Caco-2 (cell line): Measurements from ENCODE around the gene ADGRV1. TPM values are rescaled to one million over a fixed set of nuclear protein-coding genes. Genes with fewer than 3 reads are reported as not detected.

Experiments used
- BruUV-seq: library from RNA; stranded (reverse); fragments of 400-500 nt; replicated peaks from 2 replicates; lab custom pipeline; 2021; lab: Mats Ljungman, UMichigan
- CTCF ChIA-PET: fragments of 300-600 bp; sonication (Branson Sonifier 250); formaldehyde crosslinking; loops from one replicate; lab custom pipeline; 2022; ENCODE audit warnings: antibody characterized with exemption; lab: Charles Lee
- POLR2A ChIA-PET: fragments of 300-600 bp; sonication (Branson Sonifier 250); formaldehyde crosslinking; loops from one replicate; lab custom pipeline; 2022; ENCODE audit warnings: antibody characterized with exemption; lab: Charles Lee
- DNase-seq, 2 experiments: peaks; one replicate each; pipeline versions ENCODE4 v3.0.0 to v3.0.0-alpha.2; 2020 to 2022
- H3K27me3 ChIP-seq: replicated peaks from 2 replicates; pipeline ENCODE4 v1.6.0; 2011; ENCODE audit warnings: low read length; ENCODE audit not compliant: control insufficient read depth, insufficient read depth
- H3K36me3 ChIP-seq: 2 replicates; pipeline ENCODE4 v1.5.1; 2011; ENCODE audit warnings: low read length; ENCODE audit not compliant: control insufficient read depth, insufficient read depth
- H3K4me1 ChIP-seq: fragments of 250-450 bp; sonication (Bioruptor Pico); 2 replicates; pipeline ENCODE4 v1.5.1; 2020; ENCODE audit warnings: mild to moderate bottlenecking
- H3K4me3 ChIP-seq: 2 replicates; pipeline ENCODE4 v1.5.1; 2011; ENCODE audit warnings: low read depth, mild to moderate bottlenecking, control low read depth, low read length
- H3K9me3 ChIP-seq: fragments of 250-450 bp; sonication (Bioruptor Pico); 2 replicates; pipeline ENCODE4 v1.5.1; 2020; ENCODE audit warnings: mild to moderate bottlenecking, moderate library complexity
- H3K27ac Mint-ChIP-seq: one replicate; pipeline ENCODE4 v1.8.0; 2022; ENCODE audit warnings: mixed read lengths; ENCODE audit not compliant: unreplicated experiment
- H3K27me3 Mint-ChIP-seq: one replicate; pipeline ENCODE4 v1.8.0; 2022; ENCODE audit warnings: mixed read lengths; ENCODE audit not compliant: insufficient read depth, unreplicated experiment
- H3K36me3 Mint-ChIP-seq: one replicate; pipeline ENCODE4 v1.8.0; 2022; ENCODE audit warnings: mild to moderate bottlenecking, mixed read lengths; ENCODE audit not compliant: insufficient read depth, unreplicated experiment
- H3K4me1 Mint-ChIP-seq: one replicate; pipeline ENCODE4 v1.8.0; 2022; ENCODE audit warnings: low read depth, mixed read lengths; ENCODE audit not compliant: unreplicated experiment
- H3K4me3 Mint-ChIP-seq: one replicate; pipeline ENCODE4 v1.8.0; 2022; ENCODE audit warnings: mild to moderate bottlenecking, moderate library complexity, mixed read lengths; ENCODE audit not compliant: unreplicated experiment
- H3K9me3 Mint-ChIP-seq: one replicate; pipeline ENCODE4 v1.8.0; 2022; ENCODE audit warnings: mixed read lengths; ENCODE audit not compliant: unreplicated experiment
- intact Hi-C: fragments of 100-400 bp; cut with micrococcal nuclease; formaldehyde crosslinking; loops from one replicate; pipeline ENCODE4 v1.10.0; 2022; ENCODE audit not compliant: unreplicated experiment
- total RNA-seq: library from RNA; stranded (reverse); gene quantifications from 2 replicates; pipeline ENCODE4 v1.2.3, GENCODE V29; 2022
- TF ChIP-seq, protein P1 (sequence below), 2 experiments: fragments of 200-600 bp in 1 of 2; IDR thresholded peaks; 1 replicate in 1 of 2; 2 replicates in 1 of 2; pipeline versions ENCODE4 v1.5.1 to v1.8.0; 2011 to 2022; ENCODE audit warnings: antibody characterized with exemption in 1 of 2, control low read depth in 1 of 2, inconsistent platforms in 1 of 2, low read depth in 1 of 2, low read length in 1 of 2, mild to moderate bottlenecking in 1 of 2, moderate library complexity in 1 of 2; ENCODE audit not compliant: insufficient read depth in 1 of 2, severe bottlenecking in 1 of 2, unreplicated experiment in 1 of 2

Gene ADGRV1
- total RNA-seq, 1 experiment from 2014 or later = 23.2 TPM

DNA sequence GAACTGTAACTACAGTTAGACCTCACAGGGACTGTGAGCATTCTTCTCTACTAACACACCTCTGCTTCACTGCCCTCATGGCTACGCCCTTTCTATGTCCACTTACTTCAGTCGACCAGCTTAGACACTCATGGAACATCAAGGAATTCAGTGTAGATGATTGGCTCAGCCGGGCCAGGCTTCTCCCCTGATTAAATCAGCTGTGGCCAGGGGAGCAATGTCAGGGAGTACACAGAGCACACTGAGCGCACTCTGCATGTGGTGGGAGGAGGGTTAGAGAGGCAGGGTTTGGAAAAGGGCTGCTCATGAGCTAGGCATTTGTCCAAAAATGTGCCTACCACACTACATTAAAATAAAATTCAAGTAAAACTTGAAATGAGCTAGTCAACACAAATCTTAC is 424.0 kb downstream of the ADGRV1 start:
- Mint-ChIP-seq H3K36me3 (no peaks in the 10 kb centered on the region), H3K27ac (no peak overlapping the region)
- TF ChIP-seq, protein P1, sequence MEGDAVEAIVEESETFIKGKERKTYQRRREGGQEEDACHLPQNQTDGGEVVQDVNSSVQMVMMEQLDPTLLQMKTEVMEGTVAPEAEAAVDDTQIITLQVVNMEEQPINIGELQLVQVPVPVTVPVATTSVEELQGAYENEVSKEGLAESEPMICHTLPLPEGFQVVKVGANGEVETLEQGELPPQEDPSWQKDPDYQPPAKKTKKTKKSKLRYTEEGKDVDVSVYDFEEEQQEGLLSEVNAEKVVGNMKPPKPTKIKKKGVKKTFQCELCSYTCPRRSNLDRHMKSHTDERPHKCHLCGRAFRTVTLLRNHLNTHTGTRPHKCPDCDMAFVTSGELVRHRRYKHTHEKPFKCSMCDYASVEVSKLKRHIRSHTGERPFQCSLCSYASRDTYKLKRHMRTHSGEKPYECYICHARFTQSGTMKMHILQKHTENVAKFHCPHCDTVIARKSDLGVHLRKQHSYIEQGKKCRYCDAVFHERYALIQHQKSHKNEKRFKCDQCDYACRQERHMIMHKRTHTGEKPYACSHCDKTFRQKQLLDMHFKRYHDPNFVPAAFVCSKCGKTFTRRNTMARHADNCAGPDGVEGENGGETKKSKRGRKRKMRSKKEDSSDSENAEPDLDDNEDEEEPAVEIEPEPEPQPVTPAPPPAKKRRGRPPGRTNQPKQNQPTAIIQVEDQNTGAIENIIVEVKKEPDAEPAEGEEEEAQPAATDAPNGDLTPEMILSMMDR (IDR thresholded peaks at IDR 0.05; ENCODE audit: insufficient read depth in 1 of 2, low read depth in 1 of 2, low read length in 1 of 2, severe bottlenecking in 1 of 2, unreplicated experiment in 1 of 2) = no peak

DNA sequence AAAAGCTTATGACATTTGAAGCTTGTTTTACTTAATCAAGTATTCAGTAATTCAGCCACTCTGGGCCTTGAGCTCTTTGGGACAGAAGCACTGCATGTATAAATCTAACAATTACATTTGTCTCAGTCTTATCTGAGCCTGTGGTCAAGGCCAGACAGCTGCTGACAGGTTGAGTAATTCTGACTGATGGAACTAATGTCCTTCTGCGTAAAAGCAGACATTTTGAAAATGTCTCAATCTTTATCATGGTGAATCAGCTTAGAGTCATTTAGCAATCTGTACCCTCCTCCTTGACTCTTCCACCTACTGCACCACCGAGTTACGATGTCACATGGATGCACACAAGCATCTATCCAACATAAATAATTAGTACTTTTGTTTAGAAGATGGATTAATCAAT is 424.6 kb downstream of the ADGRV1 start:
- intact Hi-C loops = no loop called here
- Histone ChIP-seq H3K27me3 (no peaks in the 10 kb centered on the region), H3K36me3 (no peaks in the 10 kb centered on the region), H3K9me3 (no peaks in the 10 kb centered on the region), H3K4me3 (no peak overlapping the region), H3K4me1 (no peaks in the 10 kb centered on the region)
- TF ChIP-seq, protein P1 (IDR thresholded peaks at IDR 0.05; ENCODE audit: insufficient read depth in 1 of 2, low read depth in 1 of 2, low read length in 1 of 2, severe bottlenecking in 1 of 2, unreplicated experiment in 1 of 2) = no peak
- Mint-ChIP-seq H3K36me3 (no peaks in the 10 kb centered on the region), H3K4me3 (no peak overlapping the region), H3K27me3 (no peaks in the 10 kb centered on the region), H3K27ac (no peak overlapping the region), H3K4me1 (no peaks in the 10 kb centered on the region), H3K9me3 (no peaks in the 10 kb centered on the region)
- no peak for DNase-seq
- no TSS peak for BruUV-seq
- CTCF ChIA-PET = no interaction called here
- POLR2A ChIA-PET = no interaction called here

More for the DNA sequence above, 424.0 kb downstream of the ADGRV1 start:
- no peaks in the 10 kb centered on the region for H3K27me3 Mint-ChIP-seq
- H3K4me3 ChIP-seq = no peak overlapping the region
- no peaks in the 10 kb centered on the region for H3K9me3 Mint-ChIP-seq
- no peaks in the 10 kb centered on the region for H3K9me3 ChIP-seq
- H3K36me3 ChIP-seq = no peaks in the 10 kb centered on the region
- H3K4me3 Mint-ChIP-seq = no peak overlapping the region
- H3K4me1 Mint-ChIP-seq = no peaks in the 10 kb centered on the region
- ChIA-PET POLR2A (no interaction called here), CTCF (no interaction called here)
- H3K27me3 ChIP-seq = no peaks in the 10 kb centered on the region
- no peaks in the 10 kb centered on the region for H3K4me1 ChIP-seq
- no TSS peak for BruUV-seq
- no peak for DNase-seq
- intact Hi-C loops = no loop called here

DNA sequence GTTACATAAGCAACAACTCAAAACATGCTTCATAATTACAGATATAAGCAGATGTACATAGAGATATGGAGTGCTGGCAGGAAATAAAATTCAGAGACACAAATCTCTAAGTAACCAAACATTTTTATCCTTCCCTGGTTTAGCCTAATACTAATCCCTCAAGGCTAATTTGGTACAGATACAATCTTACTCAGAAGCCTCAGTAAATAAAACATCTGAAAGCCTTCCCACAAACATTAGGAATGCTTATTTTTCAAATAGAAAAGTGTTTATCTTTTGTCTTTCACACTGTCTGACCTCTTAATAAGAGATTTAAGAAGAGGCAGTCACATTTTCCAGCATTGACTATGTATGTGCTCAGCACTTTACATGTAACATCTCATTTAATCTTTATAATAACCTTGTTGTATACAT is 425.1 kb downstream of the ADGRV1 start:
- CTCF ChIA-PET = no interaction called here

More for the DNA sequence above, 425.1 kb downstream of the ADGRV1 start:
- H3K4me3 ChIP-seq = no peak overlapping the region
- TF ChIP-seq, protein P1 (IDR thresholded peaks at IDR 0.05; ENCODE audit: insufficient read depth in 1 of 2, low read depth in 1 of 2, low read length in 1 of 2, severe bottlenecking in 1 of 2, unreplicated experiment in 1 of 2) = no peak
- H3K4me1 ChIP-seq = no peaks in the 10 kb centered on the region
- H3K4me3 Mint-ChIP-seq = no peak overlapping the region
- POLR2A ChIA-PET = no interaction called here
- H3K27ac Mint-ChIP-seq = no peak overlapping the region
- H3K4me1 Mint-ChIP-seq = no peaks in the 10 kb centered on the region
- no peak for DNase-seq
- BruUV-seq = no TSS peak
- no peaks in the 10 kb centered on the region for H3K9me3 Mint-ChIP-seq
- H3K27me3 Mint-ChIP-seq = no peaks in the 10 kb centered on the region
- H3K9me3 ChIP-seq = no peaks in the 10 kb centered on the region
- no peaks in the 10 kb centered on the region for H3K36me3 Mint-ChIP-seq
- intact Hi-C loops = no loop called here
- no peaks in the 10 kb centered on the region for H3K27me3 ChIP-seq
- H3K36me3 ChIP-seq = no peaks in the 10 kb centered on the region
